ENCODE data around the gene MYO5A. TPM values are rescaled to one million over a fixed set of nuclear protein-coding genes. Genes with fewer than 3 reads are reported as not detected.

Gene MYO5A
- total RNA-seq, 4 donors from 2014 or later, result 22.0 to 37.4 (median 33.2) TPM

DNA sequence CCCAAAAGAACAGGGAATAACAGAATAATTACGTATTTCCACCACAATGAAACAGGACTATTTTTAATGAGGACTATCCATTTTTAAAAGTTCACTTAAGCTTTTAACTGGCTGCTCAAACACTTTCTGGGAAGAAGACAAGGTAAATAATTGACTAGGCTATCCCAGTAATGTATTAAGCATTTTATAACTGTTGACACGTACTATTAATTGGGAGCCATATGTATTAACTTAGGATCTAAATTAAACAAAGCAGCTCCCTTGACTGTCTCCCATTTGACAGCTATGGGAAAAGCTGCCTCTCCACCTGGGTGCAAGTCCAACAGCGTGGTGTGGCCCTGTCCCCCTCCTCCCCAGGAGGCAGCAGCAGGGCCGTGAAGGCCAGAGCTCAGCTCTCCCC, 269.2 kb downstream of the MYO5A start:
- intact Hi-C loops (cut with DNase I), result loop anchor here (10.0 kb wide), 1 partner anchor 75 kb away; no protein-coding TSS in a partner anchor
- 75% methylated on average over 4 of the region's 4 CpGs for WGBS
- Histone ChIP-seq H3K9me3 (no peaks in the 10 kb centered on the region), H3K4me3 (no peak overlapping the region), H3K36me3 (no peaks in the 10 kb centered on the region), H3K27ac (replicated peaks in 1 of 4) (no peak overlapping the region), H3K4me1 (peaks cover 32 to 40% (median 38%) of the 10 kb centered on the region in 4 donors), H3K27me3 (no peaks in the 10 kb centered on the region)
- TF ChIP-seq, protein P1, sequence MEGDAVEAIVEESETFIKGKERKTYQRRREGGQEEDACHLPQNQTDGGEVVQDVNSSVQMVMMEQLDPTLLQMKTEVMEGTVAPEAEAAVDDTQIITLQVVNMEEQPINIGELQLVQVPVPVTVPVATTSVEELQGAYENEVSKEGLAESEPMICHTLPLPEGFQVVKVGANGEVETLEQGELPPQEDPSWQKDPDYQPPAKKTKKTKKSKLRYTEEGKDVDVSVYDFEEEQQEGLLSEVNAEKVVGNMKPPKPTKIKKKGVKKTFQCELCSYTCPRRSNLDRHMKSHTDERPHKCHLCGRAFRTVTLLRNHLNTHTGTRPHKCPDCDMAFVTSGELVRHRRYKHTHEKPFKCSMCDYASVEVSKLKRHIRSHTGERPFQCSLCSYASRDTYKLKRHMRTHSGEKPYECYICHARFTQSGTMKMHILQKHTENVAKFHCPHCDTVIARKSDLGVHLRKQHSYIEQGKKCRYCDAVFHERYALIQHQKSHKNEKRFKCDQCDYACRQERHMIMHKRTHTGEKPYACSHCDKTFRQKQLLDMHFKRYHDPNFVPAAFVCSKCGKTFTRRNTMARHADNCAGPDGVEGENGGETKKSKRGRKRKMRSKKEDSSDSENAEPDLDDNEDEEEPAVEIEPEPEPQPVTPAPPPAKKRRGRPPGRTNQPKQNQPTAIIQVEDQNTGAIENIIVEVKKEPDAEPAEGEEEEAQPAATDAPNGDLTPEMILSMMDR (IDR thresholded peaks at IDR 0.05), result no peak
- no peak for TF ChIP-seq POLR2A (IDR thresholded peaks at IDR 0.05; ENCODE audit: low read depth)
- no peak for TF ChIP-seq POLR2AphosphoS5 (IDR thresholded peaks at IDR 0.05)
- TF ChIP-seq EP300 (IDR thresholded peaks at IDR 0.05), result no peak
- DNase-seq (ENCODE audit: extremely low spot score), result no peak

DNA sequence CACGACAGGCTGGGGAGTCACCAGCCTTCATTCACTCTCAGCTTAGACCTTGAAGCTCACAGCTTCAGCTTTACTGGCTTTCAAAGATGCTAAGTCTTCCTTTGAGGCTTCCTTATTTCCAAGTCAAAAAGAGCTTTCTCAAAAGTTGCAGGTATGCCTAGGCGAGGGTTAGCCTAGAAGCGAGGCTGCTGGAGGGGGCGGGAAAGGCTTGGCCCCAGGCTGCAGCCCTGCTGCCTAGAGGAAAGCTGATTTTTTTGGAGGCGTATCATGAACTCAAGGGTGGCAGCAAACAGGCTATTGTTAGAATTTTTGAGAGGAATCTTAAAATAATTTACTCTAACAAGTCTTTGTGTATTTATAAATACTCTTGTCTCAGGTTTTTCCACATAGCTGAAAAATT, 270.2 kb downstream of the MYO5A start:
- Histone ChIP-seq H3K27ac (replicated peaks in 1 of 4) (no peak overlapping the region), H3K36me3 (peaks cover 0 to 4% (median 2%) of the 10 kb centered on the region in 4 donors), H3K4me3 (no peak overlapping the region), H3K9me3 (no peaks in the 10 kb centered on the region), H3K4me1 (peaks cover 32 to 40% (median 38%) of the 10 kb centered on the region in 4 donors), H3K27me3 (no peaks in the 10 kb centered on the region)
- 87% methylated on average over 5 of the region's 5 CpGs for WGBS
- intact Hi-C loops (cut with DNase I), result loop anchor here (10.0 kb wide), 1 partner anchor 76 kb away; no protein-coding TSS in a partner anchor
- no peak for DNase-seq (ENCODE audit: extremely low spot score)
- TF ChIP-seq, protein P1 (IDR thresholded peaks at IDR 0.05), result no peak
- TF ChIP-seq POLR2A (IDR thresholded peaks at IDR 0.05; ENCODE audit: low read depth) (no peak), EP300 (IDR thresholded peaks at IDR 0.05) (no peak), POLR2AphosphoS5 (IDR thresholded peaks at IDR 0.05) (no peak)

DNA sequence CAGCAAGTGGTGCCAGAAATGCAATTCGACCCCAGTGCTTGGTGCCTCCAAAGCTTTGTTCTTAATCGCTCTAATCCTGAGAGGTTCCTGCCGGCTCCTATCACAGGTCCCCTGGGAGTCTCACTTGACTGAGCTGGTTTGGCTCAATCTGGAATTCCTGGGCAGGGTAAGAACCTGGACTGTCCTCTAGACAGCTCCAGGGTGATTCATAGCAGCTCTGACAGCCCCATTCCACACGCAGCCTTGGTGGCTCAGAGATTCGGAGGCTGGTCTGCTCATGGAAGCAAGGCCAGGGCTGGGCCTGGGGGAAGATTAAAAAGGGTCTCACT, 271.0 kb downstream of the MYO5A start:
- TF ChIP-seq, protein P1 (IDR thresholded peaks at IDR 0.05), result no peak
- peaks cover 0 to 4% (median 2%) of the 10 kb centered on the region in 4 donors for H3K36me3 ChIP-seq
- no peaks in the 10 kb centered on the region for H3K27me3 ChIP-seq
- no peak overlapping the region for H3K27ac ChIP-seq (replicated peaks in 1 of 4)
- no peaks in the 10 kb centered on the region for H3K9me3 ChIP-seq
- peaks cover 31 to 36% (median 33%) of the 10 kb centered on the region in 4 donors for H3K4me1 ChIP-seq
- WGBS, result 84% methylated on average over 3 of the region's 5 CpGs
- H3K4me3 ChIP-seq, result no peak overlapping the region
- no peak for DNase-seq (ENCODE audit: extremely low spot score)
- intact Hi-C loops (cut with DNase I), result loop anchor here (2.0 to 10.0 kb wide), 2 partner anchors 77 to 477 kb away; no protein-coding TSS in a partner anchor

Small RNA genes within 50 kb of the gene (small RNA-seq; reads per million reads assigned to genes)
- 0.19 to 0.51 (median 0.42) reads per million in 3 donors for gene MIR1266

Other genes with a start within 250 kb of the MYO5A start
- gene MYO5C, start 233.1 kb downstream of the MYO5A start, total RNA-seq, result 10 to 100 TPM in 2 of 4 donors, 1 to 10 TPM in 2; 3.7 to 12.4 (median 7.6) TPM
- 100 to 1,000 TPM; 141 to 201 (median 166) TPM for gene ARPP19, start 40.1 kb upstream of the MYO5A start, total RNA-seq
- 10 to 100 TPM; 42.6 to 68.5 (median 46.0) TPM for gene ATOSA, start 150.5 kb upstream of the MYO5A start, total RNA-seq